SK-N-SH (cell line): Measurements from ENCODE around the gene C11orf91. TPM values are rescaled to one million over a fixed set of nuclear protein-coding genes. Genes with fewer than 3 reads are reported as not detected.

Experiments used
- CTCF ChIA-PET: fragments of 300-600, 350-600 bp; formaldehyde crosslinking; extraction: SDS; loops from one replicate; lab custom pipeline; 2021; lab: Yijun Ruan, JAX
- POLR2A ChIA-PET: fragments of 350-600 bp; sonication (Branson Sonifier 250); formaldehyde crosslinking; extraction: SDS; loops from one replicate; lab custom pipeline; 2020; ENCODE audit warnings: antibody characterized with exemption, inconsistent platforms; lab: Yijun Ruan, JAX
- DNase-seq: peaks from one replicate; pipeline ENCODE4 v3.0.0; 2012
- H2AFZ ChIP-seq: fragments of 200-600 bp; sonication (generic); 2 replicates; pipeline ENCODE4 v1.8.1; 2016; ENCODE audit warnings: antibody characterized with exemption, mild to moderate bottlenecking, low read depth
- H3F3A ChIP-seq: fragments of 200-600 bp; sonication (generic); replicated peaks from 2 replicates; pipeline ENCODE3; 2016; ENCODE audit warnings: antibody characterized with exemption, mild to moderate bottlenecking; ENCODE audit not compliant: insufficient read depth
- H3K27ac ChIP-seq, 2 experiments: fragments of 200-500 bp in 1 of 2; fragments of 200-600 bp in 1 of 2; sonication (Bioruptor generic) in 1 of 2; sonication (generic), shearing (Covaris generic) in 1 of 2; 2 replicates each; pipeline versions ENCODE4 v1.5.1 to v1.6.1; 2014 to 2016; ENCODE audit warnings: low read depth in 2 of 2, inconsistent platforms in 1 of 2, low read length in 1 of 2, mild to moderate bottlenecking in 1 of 2, mixed read lengths in 1 of 2
- H3K27me3 ChIP-seq: fragments of 200-600 bp; sonication (generic), shearing (Covaris generic); 2 replicates; pipeline ENCODE4 v1.6.1; 2016; ENCODE audit warnings: mixed run types; ENCODE audit not compliant: insufficient read depth
- H3K36me3 ChIP-seq, 2 experiments: fragments of 200-500 bp in 1 of 2; fragments of 200-600 bp in 1 of 2; sonication (Bioruptor generic) in 1 of 2; sonication (generic) in 1 of 2; replicated peaks in 1 of 2; 2 replicates each; pipeline versions ENCODE3 to v1.5.1; 2014 to 2016; ENCODE audit warnings: low read length in 1 of 2, mild to moderate bottlenecking in 1 of 2; ENCODE audit not compliant: insufficient read depth in 2 of 2, control insufficient read depth in 1 of 2
- H3K4me1 ChIP-seq, 2 experiments: fragments of 200-500 bp in 1 of 2; fragments of 200-600 bp in 1 of 2; sonication (Bioruptor generic) in 1 of 2; sonication (generic), shearing (Covaris generic) in 1 of 2; 2 replicates each; pipeline versions ENCODE4 v1.5.1 to v1.6.1; 2014 to 2016; ENCODE audit warnings: low read depth in 1 of 2, low read length in 1 of 2, mixed run types in 1 of 2; ENCODE audit not compliant: insufficient read depth in 2 of 2, control insufficient read depth in 1 of 2
- H3K4me2 ChIP-seq: fragments of 200-600 bp; sonication (generic), shearing (Covaris generic); 2 replicates; pipeline ENCODE4 v1.6.1; 2017; ENCODE audit warnings: mixed run types
- H3K4me3 ChIP-seq, 2 experiments: fragments of 200-500 bp in 1 of 2; fragments of 200-600 bp in 1 of 2; sonication (Bioruptor generic) in 1 of 2; sonication (generic), shearing (Covaris generic) in 1 of 2; 2 replicates each; pipeline versions ENCODE4 v1.5.1 to v1.8.1; 2014 to 2016; ENCODE audit warnings: low read depth in 2 of 2, inconsistent platforms in 1 of 2, low read length in 1 of 2, mild to moderate bottlenecking in 1 of 2, mixed read lengths in 1 of 2, moderate library complexity in 1 of 2
- H3K79me2 ChIP-seq: fragments of 200-600 bp; sonication (generic); 2 replicates; pipeline ENCODE4 v1.8.1; 2017; ENCODE audit warnings: mild to moderate bottlenecking; ENCODE audit not compliant: insufficient read depth
- H3K9ac ChIP-seq: fragments of 200-600 bp; sonication (generic); 2 replicates; pipeline ENCODE4 v1.6.1; 2017; ENCODE audit warnings: mixed run types
- H3K9me2 ChIP-seq: fragments of 200-600 bp; sonication (generic); 2 replicates; pipeline ENCODE4 v1.6.1; 2017; ENCODE audit warnings: mixed run types
- H3K9me3 ChIP-seq: fragments of 200-600 bp; sonication (generic); 2 replicates; pipeline ENCODE4 v1.6.1; 2017; ENCODE audit warnings: mixed run types, mild to moderate bottlenecking, moderate library complexity
- H4K20me1 ChIP-seq: fragments of 200-600 bp; sonication (generic); 2 replicates; pipeline ENCODE4 v1.6.1; 2017; ENCODE audit warnings: mild to moderate bottlenecking, mixed run types; ENCODE audit not compliant: insufficient read depth
- ELF1 ChIP-seq: IDR thresholded peaks from 2 replicates; pipeline ENCODE4 v1.4.0; 2012
- FOXJ3 ChIP-seq: sonication (generic); formaldehyde crosslinking; IDR thresholded peaks from 2 replicates; pipeline ENCODE4 v1.5.1; 2020; ENCODE audit warnings: mild to moderate bottlenecking, missing genetic modification reagents
- JUND ChIP-seq: IDR thresholded peaks from 2 replicates; pipeline ENCODE4 v1.4.0; 2012
- NFIC ChIP-seq: IDR thresholded peaks from 2 replicates; pipeline ENCODE4 v1.4.0; 2012; ENCODE audit warnings: borderline replicate concordance
- NRF1 ChIP-seq: IDR thresholded peaks from 2 replicates; pipeline ENCODE4 v1.6.1; 2012; ENCODE audit warnings: low read depth, mild to moderate bottlenecking, low read length
- PBX3 ChIP-seq: IDR thresholded peaks from 2 replicates; pipeline ENCODE4; 2012
- RAD21 ChIP-seq: IDR thresholded peaks from 2 replicates; pipeline ENCODE4 v1.6.1; 2012; ENCODE audit warnings: mild to moderate bottlenecking, low read length
- RCOR1 ChIP-seq: fragments of 150-350 bp; IDR thresholded peaks from 2 replicates; pipeline ENCODE4 v1.6.1; 2017; ENCODE audit warnings: antibody characterized with exemption, low read length
- SIN3A ChIP-seq: IDR thresholded peaks from 2 replicates; pipeline ENCODE4 v1.6.1; 2012; ENCODE audit warnings: low read depth, mild to moderate bottlenecking, low read length, moderate library complexity, borderline replicate concordance
- SMC3 ChIP-seq: IDR thresholded peaks from 2 replicates; pipeline ENCODE4 v1.6.1; 2012; ENCODE audit warnings: low read depth, low read length, improper control_type of control experiment
- TAF1 ChIP-seq: IDR thresholded peaks from 2 replicates; pipeline ENCODE4 v1.6.1; 2012; ENCODE audit warnings: low read depth, mild to moderate bottlenecking, low read length, moderate library complexity, borderline replicate concordance
- WGBS: methylation state at CpG from one replicate; pipeline ENCODE4 v1.1.6; 2017; ENCODE audit warnings: low lambda C conversion rate; 5-methylcytosine and 5-hydroxymethylcytosine counted together
- polyA plus RNA-seq, 3 experiments: library from polyadenylated mRNA; depleted of rRNA; stranded (reverse); fragments of >200 nt; gene quantifications; 2 replicates each; pipeline ENCODE4 v1.2.3, GENCODE V29; 2012
- TF ChIP-seq, protein P1 (sequence below): IDR thresholded peaks from 2 replicates; pipeline ENCODE4 v1.4.0; 2012; ENCODE audit warnings: low read depth, borderline replicate concordance

The C11orf91 gene
- polyA plus RNA-seq, 1 of the 3 experiments (the other 2 are of a cell fraction), result 0.15 TPM

GRCh38 chr11:33697997-33698396 is 2.6 kb downstream of the C11orf91 start:
- H3K4me3 ChIP-seq, result no peak overlapping the region
- 93% methylated on average over 3 of the region's 3 CpGs for WGBS
- H3K36me3 ChIP-seq, result no peaks in the 10 kb centered on the region
- no peak overlapping the region for H2AFZ ChIP-seq
- H3K9me2 ChIP-seq, result no peaks in the 10 kb centered on the region
- no peak for TF ChIP-seq JUND
- H3K27ac ChIP-seq, result no peak overlapping the region
- H3K4me1 ChIP-seq, result peaks cover 26 to 47% of the 10 kb centered on the region in 2 experiments; a peak in 3 of 4 replicates
- no peaks in the 10 kb centered on the region for H3K27me3 ChIP-seq
- no peak overlapping the region for H3K9ac ChIP-seq
- peaks cover 36% of the 10 kb centered on the region for H3F3A ChIP-seq
- ChIA-PET POLR2A (no interaction called here), CTCF (interaction anchor here (1.6 kb wide), 1 partner anchor 44 kb away, joined by 4 read pairs; no protein-coding TSS in a partner anchor)
- no peak for DNase-seq
- H4K20me1 ChIP-seq, result no peaks in the 10 kb centered on the region
- no peaks in the 10 kb centered on the region for H3K79me2 ChIP-seq
- no peak overlapping the region for H3K4me2 ChIP-seq
- H3K9me3 ChIP-seq, result no peaks in the 10 kb centered on the region

DNA sequence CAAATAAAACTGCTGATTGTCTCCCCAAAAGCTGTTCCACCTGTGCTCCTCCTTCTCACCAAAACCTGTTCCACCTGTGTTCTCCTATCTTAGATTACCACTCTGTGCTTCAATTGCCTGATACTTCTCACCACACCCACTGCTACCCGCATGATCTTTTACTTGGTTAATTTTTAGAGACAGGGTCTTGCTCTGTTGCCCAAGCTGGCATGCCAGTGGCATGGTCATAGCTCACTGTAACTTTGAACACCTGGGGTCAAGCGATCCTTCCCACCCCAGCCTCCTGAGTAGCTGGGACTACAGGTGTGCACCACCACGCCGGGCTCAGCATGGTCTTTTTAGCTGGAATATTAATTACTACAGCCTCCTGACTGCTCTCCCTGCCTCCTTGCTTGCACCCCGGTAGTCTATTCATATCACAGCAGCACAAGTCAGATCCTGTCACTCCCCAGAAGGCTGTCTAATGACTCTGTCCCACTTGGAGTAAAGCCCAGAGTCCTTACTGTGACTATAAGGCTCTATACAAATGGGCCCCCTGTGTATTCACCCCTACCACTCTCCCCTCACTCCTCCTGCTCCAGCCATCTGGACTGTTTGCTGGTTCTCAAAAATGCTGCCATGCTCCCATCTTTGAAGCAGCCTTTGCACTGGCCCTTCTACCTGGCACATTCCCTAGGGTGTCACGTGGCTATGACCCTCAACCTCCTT is 3.5 kb downstream of the C11orf91 start:
- H3K4me1 ChIP-seq, result peaks cover 26 to 55% of the 10 kb centered on the region in 2 experiments; a peak in 3 of 4 replicates
- H3K27me3 ChIP-seq, result no peaks in the 10 kb centered on the region
- H3K9me2 ChIP-seq, result no peaks in the 10 kb centered on the region
- H3K36me3 ChIP-seq, result no peaks in the 10 kb centered on the region
- H3K9me3 ChIP-seq, result no peaks in the 10 kb centered on the region
- 99% methylated on average over 6 of the region's 6 CpGs for WGBS
- no peak overlapping the region for H3K27ac ChIP-seq
- H2AFZ ChIP-seq, result no peak overlapping the region
- no peak overlapping the region for H3K9ac ChIP-seq
- ChIA-PET POLR2A (no interaction called here), CTCF (interaction anchor here (1.6 kb wide), 1 partner anchor 45 kb away, joined by 4 read pairs; no protein-coding TSS in a partner anchor)
- H3K4me2 ChIP-seq, result no peak overlapping the region
- no peak for DNase-seq
- H3F3A ChIP-seq, result peaks cover 36% of the 10 kb centered on the region
- H4K20me1 ChIP-seq, result no peaks in the 10 kb centered on the region
- no peak overlapping the region for H3K4me3 ChIP-seq
- no peak for TF ChIP-seq RAD21
- TF ChIP-seq SIN3A, result no peak
- TF ChIP-seq, protein P1, sequence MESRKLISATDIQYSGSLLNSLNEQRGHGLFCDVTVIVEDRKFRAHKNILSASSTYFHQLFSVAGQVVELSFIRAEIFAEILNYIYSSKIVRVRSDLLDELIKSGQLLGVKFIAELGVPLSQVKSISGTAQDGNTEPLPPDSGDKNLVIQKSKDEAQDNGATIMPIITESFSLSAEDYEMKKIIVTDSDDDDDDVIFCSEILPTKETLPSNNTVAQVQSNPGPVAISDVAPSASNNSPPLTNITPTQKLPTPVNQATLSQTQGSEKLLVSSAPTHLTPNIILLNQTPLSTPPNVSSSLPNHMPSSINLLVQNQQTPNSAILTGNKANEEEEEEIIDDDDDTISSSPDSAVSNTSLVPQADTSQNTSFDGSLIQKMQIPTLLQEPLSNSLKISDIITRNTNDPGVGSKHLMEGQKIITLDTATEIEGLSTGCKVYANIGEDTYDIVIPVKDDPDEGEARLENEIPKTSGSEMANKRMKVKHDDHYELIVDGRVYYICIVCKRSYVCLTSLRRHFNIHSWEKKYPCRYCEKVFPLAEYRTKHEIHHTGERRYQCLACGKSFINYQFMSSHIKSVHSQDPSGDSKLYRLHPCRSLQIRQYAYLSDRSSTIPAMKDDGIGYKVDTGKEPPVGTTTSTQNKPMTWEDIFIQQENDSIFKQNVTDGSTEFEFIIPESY, result no peak
- TF ChIP-seq SMC3, result no peak
- TF ChIP-seq NRF1, result no peak
- no peak for TF ChIP-seq ELF1
- no peak for TF ChIP-seq JUND
- no peak for TF ChIP-seq PBX3
- no peak for TF ChIP-seq NFIC
- no peak for TF ChIP-seq FOXJ3 (CRISPR knock-in tag)
- TF ChIP-seq TAF1, result no peak
- TF ChIP-seq RCOR1, result no peak
- no peaks in the 10 kb centered on the region for H3K79me2 ChIP-seq
